Right ventricle myocardium superior (tissue), 1 donor: ENCODE results near the gene LRRC70. TPM values are rescaled to one million over a fixed set of nuclear protein-coding genes. Genes with fewer than 3 reads are reported as not detected.

Experiments
- ATAC-seq: fragments of 200-7000 bp; cut with Tn5 transposase; one replicate; pipeline ENCODE4 v1.9.1; 2020; ENCODE audit warnings: mild to moderate bottlenecking; ENCODE audit not compliant: poor library complexity
- DNase-seq: peaks from one replicate; pipeline ENCODE4 v3.0.0-alpha.2; 2020
- intact Hi-C: fragments of 100-400 bp; cut with DNase I; formaldehyde crosslinking; loops from one replicate; pipeline ENCODE4 v1.11.2; 2022
- total RNA-seq: library from RNA; stranded (reverse); fragmentation: NEBNext Ultra II Directional; extraction: Animal tissue kit (Norgen Biotek cat#: 25700); gene quantifications from one replicate; pipeline ENCODE4 v1.2.1, GENCODE V29; 2021
- donor health status: DM: no; HTN: yes; CAD: no; lungs with severe emphysema.

Gene LRRC70
- total RNA-seq, 1 donor from 2014 or later, result 1.2 TPM

DNA sequence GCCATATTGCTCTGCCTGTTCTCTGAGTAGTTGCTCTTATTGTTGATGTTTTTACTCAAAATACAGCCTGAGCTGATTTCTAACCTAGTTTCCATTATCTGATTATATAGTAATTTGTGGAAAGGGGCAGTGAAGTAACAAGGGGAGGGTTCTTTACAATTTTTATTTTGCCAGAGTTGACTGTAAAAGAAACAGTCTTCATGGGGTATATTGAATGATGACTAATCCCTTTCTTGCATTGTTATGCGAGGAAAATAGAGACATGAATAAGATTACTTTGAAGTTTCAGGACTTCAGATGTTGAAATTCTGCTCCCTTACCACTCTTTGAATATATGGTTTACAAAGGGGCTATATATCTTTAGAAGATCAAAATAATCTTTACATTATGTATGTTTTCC, 9.1 kb upstream of the LRRC70 start:
- DNase-seq (no peak), ATAC-seq (no peak)
- intact Hi-C loops, result no loop called here

DNA sequence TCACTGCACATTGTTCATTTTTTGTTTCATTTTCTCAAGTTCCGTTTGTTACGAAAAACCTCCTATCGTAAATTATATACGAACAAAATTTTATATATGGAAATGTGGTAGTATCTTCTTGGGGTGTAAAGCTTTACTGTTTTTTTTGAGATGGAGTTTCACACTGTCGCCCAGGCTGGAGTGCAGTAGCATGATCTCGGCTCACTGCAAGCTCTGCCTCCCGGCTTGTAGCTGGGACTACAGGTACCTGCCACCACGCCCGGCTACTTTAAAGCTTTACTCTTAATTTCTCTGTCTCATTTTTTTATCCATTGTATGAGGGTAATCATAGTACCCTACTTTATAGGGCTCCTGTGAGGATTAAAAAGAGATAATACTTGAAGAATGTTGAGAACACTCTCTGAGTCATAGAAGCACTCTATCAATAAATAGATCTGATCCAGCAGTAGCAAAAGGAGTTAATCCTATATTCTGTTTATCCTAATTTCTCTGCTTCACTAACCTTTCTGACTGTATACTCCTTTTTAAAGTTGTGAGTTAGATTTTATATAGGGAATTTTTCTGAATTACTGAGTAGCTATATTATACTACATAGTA, 5.6 kb upstream of the LRRC70 start:
- ATAC-seq, result no peak
- DNase-seq, result no peak
- intact Hi-C loops, result no loop called here

DNA sequence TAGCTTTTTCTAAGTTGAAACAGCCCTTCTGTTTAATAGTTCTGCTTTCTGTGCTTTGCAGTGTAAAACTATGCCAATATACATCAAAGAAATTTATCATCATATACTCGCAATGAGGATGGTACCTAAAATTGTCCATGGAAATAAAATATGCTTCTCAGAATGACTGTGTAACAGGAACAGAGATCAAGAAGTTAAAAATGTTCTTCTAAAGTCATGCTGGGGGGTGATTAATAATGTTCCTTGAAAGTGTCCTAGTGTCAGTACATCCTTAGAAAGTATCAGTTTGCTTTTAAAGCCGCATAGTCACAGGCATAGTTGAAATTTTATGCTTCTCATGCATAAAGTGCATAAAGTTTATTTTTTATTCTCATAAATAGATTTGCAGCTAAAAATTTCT, 4.0 kb upstream of the LRRC70 start:
- no peak for ATAC-seq
- DNase-seq, result no peak
- intact Hi-C loops, result no loop called here

DNA sequence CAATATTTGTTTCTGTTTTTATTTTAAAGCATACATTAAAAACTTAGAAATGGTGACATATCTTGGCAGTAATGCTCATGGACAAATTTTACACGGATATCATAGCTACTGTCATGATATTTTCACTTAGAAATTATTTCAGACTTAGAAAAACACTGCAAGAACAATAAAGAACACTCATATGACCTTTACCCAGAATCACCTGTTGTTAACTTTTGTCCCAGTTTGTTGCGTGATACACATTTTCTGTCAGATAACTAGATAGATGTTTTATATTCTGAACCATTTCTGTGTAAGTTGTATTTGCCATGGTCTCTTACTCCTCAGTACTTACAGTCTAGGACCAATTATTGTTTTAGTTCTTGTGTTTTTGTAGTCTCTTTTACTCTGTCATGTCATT, 3.6 kb upstream of the LRRC70 start:
- intact Hi-C loops, result no loop called here
- DNase-seq (no peak), ATAC-seq (no peak)

DNA sequence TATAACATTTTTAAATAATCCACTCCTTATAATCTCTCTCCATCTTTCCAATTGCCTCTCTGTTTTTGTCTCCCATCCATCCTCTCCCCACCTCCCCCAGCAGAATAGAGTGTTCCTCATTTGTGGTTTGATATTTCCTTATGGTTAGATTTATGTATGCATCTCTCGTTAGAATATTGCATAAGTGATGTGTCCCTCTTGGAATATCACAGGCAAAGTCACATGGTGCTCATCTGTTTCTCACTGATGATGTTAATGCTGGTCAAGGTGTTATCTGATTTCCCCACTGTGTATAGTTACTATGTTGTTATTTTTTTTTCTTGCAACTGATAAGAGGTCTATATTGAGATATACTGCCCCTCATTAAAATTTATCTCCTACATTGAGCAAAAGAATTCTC, 3.1 kb upstream of the LRRC70 start:
- DNase-seq (no peak), ATAC-seq (no peak)
- intact Hi-C loops, result no loop called here

DNA sequence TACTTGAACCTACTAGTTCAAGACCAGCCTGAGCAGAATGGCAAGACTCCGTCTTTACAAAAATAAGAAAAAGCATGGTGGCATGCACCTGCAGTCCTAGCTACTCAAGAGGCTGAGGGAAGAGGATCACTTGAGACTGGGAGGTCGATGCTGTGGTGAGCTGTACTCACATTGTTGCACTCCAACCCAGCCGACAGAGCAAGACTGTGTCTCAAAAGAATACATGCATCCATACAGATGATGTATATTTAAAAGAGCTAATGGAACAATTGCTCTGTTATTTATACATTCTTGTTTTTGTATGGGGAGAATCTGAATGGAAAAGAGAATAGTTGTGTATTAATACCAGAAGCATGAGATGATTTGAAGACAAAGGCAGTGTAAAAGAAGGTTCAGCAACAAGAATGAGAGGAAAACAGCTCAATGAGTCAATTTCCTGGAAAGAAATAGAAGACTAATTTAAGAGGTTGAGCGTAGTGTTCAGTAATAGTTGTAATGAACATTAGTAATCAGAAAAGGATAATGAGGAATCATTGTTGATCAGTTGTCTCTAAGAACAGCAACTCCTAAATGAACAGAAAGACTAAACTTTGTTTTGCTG, 1.9 kb upstream of the LRRC70 start:
- ATAC-seq (no peak), DNase-seq (no peak)
- intact Hi-C loops, result no loop called here

DNA sequence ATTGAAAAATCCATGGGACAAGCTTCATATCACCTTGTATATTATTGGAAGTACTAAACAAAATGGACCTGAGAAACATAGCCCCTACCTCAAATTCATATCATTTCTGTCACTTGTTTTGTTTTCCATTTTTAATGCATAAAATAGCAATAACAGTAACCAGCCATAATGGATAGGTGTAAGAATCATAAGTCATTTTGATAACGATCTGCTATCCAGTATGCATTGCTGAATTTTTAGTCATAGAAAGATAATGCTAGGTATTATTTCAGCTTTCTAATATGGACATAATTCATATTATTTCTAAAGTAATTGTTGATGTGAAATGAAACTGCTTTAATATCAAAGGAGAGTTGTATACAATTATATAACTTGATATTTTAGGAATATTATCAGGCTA, 1.1 kb upstream of the LRRC70 start:
- DNase-seq, result no peak
- intact Hi-C loops, result no loop called here
- no peak for ATAC-seq

DNA sequence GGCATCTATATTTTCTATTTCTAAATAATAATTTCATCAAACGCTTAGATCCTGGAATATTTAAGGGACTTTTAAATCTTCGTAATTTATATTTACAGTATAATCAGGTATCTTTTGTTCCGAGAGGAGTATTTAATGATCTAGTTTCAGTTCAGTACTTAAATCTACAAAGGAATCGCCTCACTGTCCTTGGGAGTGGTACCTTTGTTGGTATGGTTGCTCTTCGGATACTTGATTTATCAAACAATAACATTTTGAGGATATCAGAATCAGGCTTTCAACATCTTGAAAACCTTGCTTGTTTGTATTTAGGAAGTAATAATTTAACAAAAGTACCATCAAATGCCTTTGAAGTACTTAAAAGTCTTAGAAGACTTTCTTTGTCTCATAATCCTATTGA, 1.1 kb downstream of the LRRC70 start:
- intact Hi-C loops, result no loop called here
- no peak for DNase-seq
- ATAC-seq, result no peak

DNA sequence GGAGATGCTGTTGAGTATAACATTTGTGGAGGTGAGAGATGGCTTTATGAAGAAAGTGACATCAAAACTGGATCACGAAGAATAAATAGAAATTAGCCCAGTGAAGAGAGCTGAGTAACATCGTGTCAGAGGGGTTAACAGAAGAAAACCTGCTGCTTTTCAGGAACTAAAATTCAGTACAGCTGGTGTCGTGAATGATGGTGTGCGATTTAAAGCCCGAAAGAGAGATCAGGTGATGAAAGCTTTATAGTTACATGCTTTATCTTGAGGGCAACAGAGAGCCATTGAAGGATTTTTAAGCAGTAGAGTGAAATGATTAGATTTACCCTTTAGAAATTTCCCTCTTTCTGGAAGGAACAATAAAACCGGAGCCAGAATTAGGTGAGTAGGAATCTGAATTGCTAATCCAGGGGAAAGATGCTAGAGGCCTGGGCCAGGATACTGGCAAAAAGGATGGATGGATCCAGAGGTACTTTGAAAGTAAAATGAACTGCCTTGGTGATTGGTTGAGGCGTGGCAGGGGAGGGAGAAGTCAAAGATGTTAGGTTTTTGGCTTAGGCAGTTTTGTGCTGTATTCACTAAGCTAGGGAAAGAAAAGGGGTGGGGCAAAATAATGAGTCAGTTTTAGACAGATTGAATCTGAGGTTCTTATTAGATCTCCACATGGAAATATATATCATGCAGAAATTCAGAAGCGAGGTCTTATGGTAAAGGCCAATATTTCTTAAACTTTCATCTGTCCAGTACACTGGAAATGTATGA, 3.4 kb downstream of the LRRC70 start:
- ATAC-seq, result no peak
- no peak for DNase-seq
- intact Hi-C loops, result no loop called here

DNA sequence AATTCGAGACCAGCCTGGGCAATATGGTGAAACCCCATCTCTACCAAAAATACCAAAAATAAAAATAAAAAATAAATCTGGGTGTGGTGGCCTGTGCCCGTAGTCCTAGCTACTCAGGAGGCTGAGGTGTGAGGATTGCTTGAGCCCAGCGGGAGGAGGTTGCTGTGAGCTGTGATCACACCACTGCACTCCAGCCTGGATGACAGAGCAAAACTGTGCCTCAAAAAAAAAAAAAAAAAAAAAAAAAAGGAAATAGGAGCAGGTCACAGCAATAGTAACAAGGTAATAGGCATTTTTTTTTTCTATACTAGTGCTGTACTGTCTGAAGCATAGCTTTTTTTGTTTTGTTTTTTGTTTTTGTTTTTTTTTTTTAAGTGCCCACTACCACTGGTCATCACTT, 5.8 kb downstream of the LRRC70 start:
- ATAC-seq (no peak), DNase-seq (no peak)
- intact Hi-C loops, result no loop called here

DNA sequence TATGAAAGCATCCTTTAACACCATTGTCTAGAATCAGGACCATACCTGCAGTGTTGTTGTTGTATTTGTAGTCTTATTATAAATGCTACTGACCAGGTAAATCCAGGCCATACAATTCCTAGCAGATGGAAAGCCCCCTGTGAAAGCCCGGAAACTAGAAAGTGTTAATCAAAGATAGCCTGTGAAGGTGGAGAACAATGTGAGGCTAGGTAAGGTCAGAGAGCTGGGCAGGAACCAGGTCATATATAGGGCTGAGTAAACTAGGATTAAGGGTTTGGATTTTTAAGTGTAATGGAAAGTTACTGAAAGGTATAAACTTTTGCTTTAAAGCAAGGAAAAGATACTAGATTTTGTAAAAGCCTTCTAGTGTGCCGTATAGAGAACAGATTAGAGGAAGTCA, 6.7 kb downstream of the LRRC70 start:
- DNase-seq, result no peak
- intact Hi-C loops, result no loop called here
- no peak for ATAC-seq

DNA sequence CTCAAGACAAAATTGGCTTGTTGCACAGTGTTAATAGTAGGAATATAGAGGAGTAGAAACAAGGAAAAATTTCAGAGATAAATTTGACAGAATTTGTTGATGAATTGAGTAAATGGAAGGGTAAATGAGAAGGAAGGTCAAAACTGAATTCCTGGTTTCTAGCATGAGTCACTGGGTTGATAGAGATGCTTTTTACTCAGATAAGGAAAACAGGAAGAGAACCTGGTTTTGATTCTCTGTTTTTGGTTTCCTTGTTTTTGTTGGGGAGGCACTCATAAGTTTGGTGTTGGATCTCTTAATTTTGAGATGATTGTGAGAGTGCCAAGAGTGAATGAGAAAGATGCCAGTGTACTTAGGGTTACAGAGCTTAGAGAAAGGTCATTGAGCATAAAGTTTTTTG, 7.1 kb downstream of the LRRC70 start:
- intact Hi-C loops, result no loop called here
- no peak for ATAC-seq
- DNase-seq, result no peak

DNA sequence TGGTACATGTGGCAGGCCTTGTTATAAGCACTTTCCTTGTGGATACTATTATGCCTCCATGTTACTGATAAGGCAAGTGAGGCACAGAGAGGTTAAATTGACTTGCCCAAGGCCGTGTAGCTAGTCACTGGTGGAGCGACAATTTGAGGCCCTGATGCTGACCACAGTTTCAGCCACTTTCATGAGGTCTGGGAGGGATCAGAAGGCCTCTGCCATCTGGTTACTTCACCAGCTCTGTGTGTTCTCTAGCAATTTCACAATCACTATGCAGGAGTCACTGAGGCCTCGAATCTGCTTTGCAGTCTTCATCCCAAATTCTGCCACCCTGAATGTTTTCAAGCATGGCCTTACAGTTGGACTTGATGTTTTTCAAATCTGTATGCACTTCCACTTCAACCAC, 9.1 kb downstream of the LRRC70 start:
- DNase-seq, result no peak
- no peak for ATAC-seq
- intact Hi-C loops, result no loop called here

DNA sequence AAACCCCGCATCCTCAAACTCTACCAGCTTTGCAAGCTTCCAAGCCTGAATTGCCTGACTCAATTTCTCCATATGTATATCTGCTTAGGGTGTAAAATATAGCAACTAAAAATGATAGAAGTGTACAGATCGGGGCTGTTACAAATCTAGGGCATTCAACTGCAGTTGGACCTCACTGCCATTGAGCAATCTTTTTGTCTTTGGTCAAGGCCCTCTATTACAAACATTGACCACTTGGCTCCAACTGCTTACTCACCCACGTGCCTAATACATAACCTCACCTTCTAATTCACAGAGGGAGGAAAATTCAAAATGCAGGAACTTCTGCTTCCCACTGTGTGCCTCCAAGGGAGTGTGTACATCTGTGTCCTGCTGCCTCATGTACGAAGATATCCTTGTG, 10.0 kb downstream of the LRRC70 start:
- DNase-seq, result no peak
- no peak for ATAC-seq
- intact Hi-C loops, result no loop called here

DNA sequence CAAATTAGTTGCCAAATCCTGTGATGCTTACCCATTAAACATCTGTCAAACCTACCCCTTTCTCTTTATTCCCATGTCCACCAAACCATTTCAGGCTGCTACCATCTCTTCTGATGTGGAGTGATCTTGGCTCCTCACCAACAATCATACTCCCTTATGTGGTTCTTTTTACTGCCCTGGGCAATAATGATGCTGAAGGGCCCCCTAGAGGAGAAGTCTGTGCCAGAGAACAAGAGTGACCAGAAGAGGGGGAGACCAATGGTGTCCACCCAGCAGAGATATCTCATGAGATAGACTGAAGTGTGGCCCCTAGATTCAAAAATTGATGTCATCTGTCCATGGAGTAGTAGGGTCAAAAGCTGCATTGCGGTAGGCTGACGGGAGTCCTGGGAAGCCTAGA, 10.9 kb downstream of the LRRC70 start:
- intact Hi-C loops, result no loop called here
- ATAC-seq (no peak), DNase-seq (no peak)

DNA sequence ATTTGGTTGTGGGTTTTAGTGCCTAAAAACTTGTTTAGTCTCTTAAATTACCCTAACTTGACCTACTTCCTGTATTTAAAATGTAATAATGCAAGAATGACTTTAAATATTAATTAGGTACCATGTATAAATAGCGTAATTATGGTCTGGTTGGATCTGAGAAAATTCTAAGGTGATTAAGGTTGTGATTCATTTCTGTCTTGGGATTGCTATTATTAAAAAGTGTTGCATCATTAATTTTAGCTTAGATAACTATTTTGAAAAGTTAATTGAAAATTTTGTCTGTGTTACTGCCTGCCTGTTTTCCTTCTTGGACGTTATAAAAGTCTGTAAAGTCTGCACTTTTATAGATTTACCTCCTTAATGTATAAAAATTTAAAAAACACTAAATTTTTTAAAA, 11.8 kb downstream of the LRRC70 start:
- ATAC-seq (no peak), DNase-seq (no peak)
- intact Hi-C loops, result no loop called here

DNA sequence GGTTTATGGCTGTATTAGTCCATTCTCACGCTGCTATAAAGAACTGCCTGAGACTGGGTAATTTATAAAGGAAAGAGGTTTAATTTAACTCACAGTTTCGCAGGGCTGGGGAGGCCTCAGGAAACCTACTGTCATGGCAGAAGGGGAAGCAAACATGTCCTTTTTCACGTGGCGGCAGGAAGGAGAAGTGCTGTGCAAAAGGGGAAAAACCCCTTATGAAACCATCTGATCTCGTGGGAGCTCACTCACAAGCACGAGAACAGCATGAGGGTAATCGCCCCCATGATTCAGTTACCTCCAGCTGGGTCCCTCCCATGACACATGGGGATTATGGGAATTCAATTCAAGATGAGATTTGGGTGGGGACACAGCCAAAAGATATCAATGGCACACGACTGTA, 13.9 kb downstream of the LRRC70 start:
- intact Hi-C loops, result no loop called here
- ATAC-seq (no peak), DNase-seq (no peak)

DNA sequence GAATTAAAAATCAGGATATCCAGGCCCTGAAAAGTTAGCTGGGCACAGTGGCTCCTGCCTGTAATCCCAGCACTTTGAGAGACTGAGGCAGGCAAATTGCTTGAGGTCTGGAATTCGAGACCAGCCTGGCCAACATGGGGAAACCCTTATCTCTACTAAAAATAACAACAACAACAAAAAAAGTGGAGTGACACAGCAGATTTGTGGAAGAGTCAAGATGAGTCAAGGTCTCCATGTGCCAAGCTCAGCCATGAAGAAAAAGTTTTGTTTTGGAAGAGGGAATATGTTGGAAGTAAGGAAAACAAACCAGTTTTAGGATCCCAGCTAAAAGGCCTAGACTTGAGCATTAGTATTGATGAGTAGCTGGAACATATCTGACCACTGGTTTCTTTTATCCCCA, 14.7 kb downstream of the LRRC70 start:
- DNase-seq (no peak), ATAC-seq (no peak)
- intact Hi-C loops, result no loop called here

DNA sequence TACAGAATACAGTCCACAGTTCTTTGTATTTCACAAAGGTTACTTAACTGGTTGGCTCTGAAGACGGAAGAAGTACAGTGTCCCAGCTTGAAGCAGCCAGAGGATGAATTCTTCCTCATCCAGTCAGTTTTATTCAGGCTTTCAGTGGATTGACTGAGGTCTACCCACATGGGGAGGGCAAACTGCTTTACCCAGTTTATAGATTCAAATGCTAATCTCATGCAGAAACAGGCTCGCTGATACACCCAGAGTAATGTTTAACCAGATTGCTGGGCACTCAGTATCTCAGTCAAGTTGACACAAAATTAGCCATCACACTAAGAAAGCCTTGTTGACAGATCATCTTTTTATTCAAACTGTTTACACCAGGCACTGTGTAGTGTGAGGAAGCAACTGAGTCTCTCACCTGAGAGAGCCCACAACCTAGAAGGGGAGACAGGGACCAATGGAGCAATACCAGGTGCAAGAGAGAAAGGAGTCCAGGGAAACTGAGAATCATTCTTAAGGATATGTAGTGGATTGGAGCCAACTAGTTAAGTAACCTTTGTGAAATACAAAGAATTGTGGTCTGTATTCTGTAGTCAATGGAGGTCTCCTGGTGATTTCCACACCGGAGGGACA, 15.9 kb downstream of the LRRC70 start:
- intact Hi-C loops, result no loop called here
- DNase-seq (no peak), ATAC-seq (no peak)

DNA sequence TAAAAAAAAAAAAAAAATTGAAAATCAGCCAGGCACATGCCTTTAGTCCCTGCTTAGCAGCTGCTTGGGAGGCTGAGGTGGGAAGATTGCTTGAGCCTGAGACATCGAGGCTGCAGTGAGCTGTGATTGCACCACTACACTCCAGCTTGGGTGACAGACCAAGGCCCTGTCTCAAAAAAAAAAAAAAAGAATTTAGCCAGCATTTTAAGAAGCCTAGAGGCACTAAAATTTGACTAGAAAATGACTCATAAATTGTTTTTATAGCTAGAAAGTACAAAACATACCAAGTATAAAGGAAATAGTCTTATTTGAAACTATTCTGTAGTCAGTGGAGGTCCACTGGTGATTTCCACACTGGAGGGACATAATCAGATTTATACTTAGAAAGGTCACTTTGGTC, 17.5 kb downstream of the LRRC70 start:
- DNase-seq, result no peak
- intact Hi-C loops, result no loop called here
- ATAC-seq, result no peak
